ENCODE measurements around the gene SLC25A13.
"Not testable (repeated sequence)": the region's sequence is repeated elsewhere in the genome, so short reads cannot be mapped to it uniquely, and the experiment has no call there.

SLC25A13 gene, protein sequence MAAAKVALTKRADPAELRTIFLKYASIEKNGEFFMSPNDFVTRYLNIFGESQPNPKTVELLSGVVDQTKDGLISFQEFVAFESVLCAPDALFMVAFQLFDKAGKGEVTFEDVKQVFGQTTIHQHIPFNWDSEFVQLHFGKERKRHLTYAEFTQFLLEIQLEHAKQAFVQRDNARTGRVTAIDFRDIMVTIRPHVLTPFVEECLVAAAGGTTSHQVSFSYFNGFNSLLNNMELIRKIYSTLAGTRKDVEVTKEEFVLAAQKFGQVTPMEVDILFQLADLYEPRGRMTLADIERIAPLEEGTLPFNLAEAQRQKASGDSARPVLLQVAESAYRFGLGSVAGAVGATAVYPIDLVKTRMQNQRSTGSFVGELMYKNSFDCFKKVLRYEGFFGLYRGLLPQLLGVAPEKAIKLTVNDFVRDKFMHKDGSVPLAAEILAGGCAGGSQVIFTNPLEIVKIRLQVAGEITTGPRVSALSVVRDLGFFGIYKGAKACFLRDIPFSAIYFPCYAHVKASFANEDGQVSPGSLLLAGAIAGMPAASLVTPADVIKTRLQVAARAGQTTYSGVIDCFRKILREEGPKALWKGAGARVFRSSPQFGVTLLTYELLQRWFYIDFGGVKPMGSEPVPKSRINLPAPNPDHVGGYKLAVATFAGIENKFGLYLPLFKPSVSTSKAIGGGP

GRCh38 chr7:96321658-96322372 lies at the start of gene SLC25A13:
TSS of gene SLC25A13 (minus strand) at chr7:96322098. CDS start at chr7:96321956, 142 bp downstream.
- peak; percentile 36 to 53 for DNase-seq (ENCODE audit: low read depth in 2 of 2)

DNA sequence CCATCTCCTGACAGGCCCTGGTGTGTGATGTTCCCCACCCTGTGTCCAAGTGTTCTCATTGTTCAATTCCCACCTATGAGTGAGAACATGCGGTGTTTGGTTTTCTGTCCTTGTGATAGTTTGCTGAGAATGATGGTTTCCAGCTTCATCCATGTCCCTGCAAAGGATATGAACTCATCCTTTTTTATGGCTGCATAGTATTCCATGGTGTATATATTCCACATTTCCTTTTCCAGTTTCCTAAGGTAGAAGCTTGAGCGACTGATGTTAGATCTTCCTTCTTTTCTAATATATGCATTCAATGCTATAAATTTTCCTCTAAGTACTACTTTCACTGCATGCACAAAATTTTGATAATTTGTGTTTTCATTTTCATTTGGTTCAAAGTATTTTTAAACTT lies 44.0 kb upstream of the SLC25A13 start:
- DNase-seq (ENCODE audit: low read depth in 2 of 2), result not testable (repeated sequence)

DNA sequence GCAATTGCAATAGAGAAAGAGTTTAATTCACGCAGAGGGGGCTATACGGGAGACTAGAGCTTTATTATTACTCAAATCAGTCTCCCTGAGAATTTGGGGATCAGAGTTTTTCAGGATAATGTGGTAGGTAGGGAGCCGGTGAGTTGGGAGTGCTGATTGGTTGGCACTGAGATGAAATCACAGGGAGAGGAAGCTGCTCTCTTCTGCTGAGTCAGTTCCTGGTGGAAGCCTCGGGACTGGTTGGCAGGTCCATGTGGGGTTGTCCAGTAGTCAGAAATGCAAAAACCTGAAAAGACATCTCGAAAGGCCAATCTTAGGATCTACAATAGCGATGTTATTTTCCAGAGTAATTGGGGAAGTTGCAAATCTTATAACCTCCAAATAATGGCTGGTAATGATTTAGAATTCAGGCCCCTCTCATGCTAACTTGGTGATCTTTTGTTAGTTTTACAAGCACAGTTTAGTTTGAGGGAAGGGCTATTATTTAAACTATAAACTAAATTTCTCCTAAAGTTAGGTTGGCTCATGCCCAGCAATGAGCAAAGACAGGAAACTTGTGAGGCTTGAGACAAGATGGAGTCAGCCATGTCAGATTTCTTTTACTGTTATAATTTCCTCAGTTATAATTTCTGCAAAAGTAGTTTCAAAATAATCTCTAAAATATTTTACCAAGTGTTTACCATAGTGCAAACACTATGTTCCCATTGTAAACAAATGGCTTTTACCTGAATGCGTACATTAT lies 39.4 kb upstream of the SLC25A13 start:
- no peak for DNase-seq (ENCODE audit: low read depth in 2 of 2)

DNA sequence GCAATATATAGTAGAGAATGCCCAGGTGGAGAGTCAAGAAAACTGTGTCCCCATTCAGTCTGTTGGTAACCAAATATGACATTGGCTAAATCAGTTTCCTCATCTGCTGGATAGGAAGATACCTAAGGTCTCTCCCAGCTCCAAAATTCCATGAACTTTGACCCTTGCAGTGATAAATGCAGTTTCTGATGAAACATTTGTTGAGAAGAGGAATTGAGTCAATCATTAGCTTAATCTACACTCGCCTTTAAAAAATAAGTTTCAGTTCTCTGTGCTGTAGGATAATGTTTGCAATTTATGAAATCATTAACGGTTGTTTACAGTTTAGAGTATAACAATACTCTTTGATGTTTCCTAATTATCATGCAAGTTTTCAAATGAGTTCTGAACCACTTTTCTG lies 38.0 kb upstream of the SLC25A13 start:
- DNase-seq (ENCODE audit: low read depth in 2 of 2), result no peak

DNA sequence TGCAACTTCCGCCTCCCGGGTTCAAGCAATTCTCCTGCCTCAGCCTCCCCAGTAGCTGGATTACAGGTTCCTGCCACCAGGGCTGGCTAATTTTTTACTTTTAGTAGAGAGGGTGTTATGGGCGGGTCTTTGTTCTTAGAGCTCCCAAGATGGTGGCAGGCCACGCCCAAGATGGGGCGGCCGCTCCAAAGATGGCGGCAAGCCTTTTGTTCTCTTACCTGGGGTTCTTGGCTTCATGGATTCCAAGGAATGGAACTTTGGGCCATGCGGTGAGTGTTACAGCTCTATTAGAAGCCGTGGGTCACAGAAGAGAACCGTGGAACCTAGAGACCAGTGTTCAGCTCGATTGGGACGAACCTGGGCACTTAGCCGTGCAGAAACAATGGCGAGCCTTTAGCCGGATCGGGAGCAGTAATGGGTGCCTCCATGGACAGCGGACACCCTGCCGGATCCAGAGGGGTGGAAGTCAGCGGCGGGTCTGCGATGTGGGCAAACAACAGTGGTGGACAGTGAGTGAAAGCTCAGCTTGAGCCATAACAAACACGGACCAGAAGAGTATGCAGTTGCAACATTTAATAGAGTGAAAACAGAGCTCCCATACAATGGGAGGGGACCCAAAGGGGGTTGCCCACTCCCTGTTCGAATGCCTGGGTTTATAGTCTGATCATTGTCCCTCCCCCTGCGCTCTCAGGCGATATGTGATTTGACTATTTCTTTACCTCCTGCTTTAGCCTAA lies 36.5 kb upstream of the SLC25A13 start:
- not testable (repeated sequence) for DNase-seq (ENCODE audit: low read depth in 2 of 2)

- DNase-seq (ENCODE audit: low read depth in 2 of 2), result no peak
Observed at GRCh38 chr7:96355990-96356506, 34.1 kb upstream of the SLC25A13 start.

- DNase-seq (ENCODE audit: low read depth in 2 of 2), result no peak
Observed at GRCh38 chr7:96354881-96355280, 33.0 kb upstream of the SLC25A13 start.

DNA sequence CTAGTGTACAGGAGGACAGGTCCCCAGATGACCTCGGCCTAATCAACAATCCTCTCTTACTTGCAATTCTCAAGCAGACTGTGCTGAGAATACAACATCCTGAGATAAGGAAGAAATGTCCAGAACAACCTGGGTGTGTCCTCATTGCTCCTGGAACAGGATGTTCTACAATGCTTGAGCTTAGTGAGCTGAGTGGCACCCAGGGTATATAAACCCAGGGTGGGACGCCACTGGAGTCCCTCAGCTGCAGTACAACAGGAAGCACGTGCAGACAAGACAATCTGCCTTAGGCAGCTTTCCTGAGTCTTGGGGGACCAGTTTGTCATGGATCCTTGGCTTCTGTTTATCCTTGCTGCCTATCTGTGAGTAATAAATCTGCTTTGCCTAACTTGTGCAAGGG lies 27.7 kb upstream of the SLC25A13 start:
- no peak for DNase-seq (ENCODE audit: low read depth in 2 of 2)

- no peak for DNase-seq (ENCODE audit: low read depth in 2 of 2)
Observed at GRCh38 chr7:96347471-96347870, 25.6 kb upstream of the SLC25A13 start.

- no peak for DNase-seq (ENCODE audit: low read depth in 2 of 2)
Observed at GRCh38 chr7:96346293-96346953, 24.5 kb upstream of the SLC25A13 start.

DNA sequence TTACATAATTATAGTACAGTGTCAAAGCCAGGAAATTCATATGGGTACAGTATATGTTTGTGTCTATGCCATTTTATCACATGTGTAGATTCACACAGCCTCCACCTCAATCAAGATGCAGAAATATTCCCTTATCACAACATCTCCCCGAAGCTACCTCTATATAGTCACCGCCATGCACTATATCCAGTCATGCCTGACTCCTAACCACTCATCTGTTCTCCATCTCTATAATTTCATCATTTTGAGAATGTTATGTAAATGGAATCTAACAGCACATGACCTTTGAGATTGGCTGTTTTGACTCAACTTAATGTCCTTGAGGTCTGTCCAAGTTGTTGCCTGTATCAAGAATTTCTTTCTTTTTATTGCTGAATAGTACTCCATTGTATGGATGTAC lies 22.3 kb upstream of the SLC25A13 start:
- DNase-seq (ENCODE audit: low read depth in 2 of 2), result no peak

DNA sequence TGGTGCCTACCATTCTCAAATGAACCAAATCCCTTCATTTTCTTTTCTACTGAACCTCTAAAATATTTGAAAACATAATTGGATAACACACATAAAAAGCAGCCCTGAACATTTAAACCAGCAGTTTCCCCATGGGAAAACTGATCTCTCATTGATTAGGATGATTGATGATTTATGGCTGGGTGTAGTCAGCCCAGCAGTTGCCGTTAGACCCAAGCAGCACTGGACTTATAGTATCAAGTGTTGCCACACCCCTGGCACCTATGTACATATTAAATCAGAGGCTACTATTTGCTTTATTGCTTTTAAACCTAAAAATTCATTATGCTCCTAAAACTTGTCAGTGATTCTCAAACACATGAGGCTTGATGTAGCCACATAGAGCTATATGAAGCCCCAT lies 20.2 kb upstream of the SLC25A13 start:
- no peak for DNase-seq (ENCODE audit: low read depth in 2 of 2)

DNA sequence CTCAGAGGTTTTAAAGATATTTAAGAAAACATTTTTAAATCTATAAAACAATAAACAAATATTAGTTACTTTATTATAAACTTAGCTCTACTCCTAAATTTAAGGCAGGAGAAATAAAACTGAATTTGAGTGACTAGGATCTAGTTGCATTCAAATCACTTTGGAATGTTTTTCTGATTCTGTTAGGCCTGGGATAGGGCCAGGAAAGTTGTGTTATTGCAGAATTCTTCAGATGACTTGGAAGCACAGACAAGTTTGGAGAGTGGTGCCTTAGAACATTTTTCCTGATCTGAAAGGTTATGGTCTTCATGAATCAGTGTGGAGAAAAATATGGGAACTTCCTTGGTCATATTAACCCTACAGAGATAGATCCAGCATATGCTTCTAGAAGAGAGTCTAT lies 15.6 kb upstream of the SLC25A13 start:
- DNase-seq (ENCODE audit: low read depth in 2 of 2), result no peak

DNA sequence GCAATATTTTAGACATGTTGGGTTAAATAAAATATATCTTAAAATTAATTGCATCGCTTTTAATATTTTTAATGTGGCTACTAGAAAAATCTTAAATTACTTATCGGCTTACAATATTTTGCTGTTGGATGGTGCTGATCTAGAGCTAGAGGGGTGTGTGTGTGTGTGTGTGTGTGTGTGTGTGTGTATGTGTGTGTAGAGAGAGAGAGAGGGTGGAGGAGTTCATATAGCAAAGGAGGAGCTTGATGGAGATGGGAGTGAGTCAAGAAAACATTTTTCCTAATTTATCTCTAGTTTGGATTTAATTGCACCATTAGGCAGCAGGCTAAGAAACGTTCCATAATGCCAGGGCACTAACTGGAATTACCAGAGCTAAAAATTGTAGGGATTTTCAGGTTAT lies 10.4 kb upstream of the SLC25A13 start:
- DNase-seq (ENCODE audit: low read depth in 2 of 2), result no peak

DNA sequence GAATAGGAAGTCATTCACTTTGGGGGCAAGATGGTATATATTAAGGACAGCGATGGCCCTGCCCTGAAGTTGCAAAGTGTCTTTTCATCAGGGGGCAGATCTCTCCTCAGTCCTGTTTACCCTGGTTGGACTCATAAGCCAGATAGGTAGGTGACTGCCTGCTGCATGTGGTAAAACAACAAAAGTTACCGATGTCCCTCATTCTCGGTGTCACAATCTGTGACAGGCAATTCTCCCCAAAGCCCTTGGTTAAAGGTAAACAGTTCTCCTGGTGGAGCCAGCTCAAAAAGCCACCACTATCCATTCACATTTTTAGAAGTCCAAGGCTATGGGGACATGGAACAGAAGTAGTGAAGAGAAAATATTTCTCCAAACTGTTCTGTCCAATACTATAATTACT lies 9.9 kb upstream of the SLC25A13 start:
- no peak for DNase-seq (ENCODE audit: low read depth in 2 of 2)

DNA sequence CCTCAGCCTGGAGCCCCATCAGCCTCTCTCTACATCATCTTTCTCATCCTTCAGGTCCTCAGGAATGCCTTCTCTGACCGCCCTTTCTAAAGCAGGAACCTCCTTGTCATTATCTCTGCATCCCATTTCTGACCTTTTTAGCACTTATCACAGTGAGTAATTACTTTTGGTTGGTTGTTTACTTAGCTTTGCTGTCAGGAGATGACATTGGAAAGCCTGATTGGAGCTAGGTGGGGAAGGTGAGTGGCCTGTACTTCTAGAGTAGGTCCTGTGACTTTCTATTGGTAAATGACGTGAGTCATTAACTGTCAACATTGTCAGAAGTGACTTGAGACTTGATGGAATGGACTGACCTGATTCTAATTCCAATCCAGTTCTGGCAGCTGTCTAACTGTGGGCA lies 9.3 kb upstream of the SLC25A13 start:
- no peak for DNase-seq (ENCODE audit: low read depth in 2 of 2)

DNA sequence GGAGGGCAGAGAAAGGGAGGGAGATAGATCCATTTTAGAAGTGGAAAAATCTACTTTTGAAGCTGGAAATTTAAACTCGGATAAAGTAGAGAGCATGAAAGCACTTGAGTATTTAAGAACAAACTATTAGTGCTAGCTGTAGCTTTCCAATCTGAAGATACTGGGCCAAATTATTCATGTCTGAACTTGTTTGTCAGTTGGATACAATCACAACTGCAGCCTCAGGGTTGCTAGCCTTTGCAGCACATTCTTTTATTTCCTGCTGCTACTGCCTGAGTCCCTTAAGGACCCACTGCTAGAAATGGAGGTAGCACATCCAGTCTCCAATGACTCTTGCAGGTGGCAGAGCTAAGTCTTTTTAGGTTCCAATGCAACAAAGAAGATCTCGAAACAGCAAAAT lies 8.3 kb upstream of the SLC25A13 start:
- DNase-seq (ENCODE audit: low read depth in 2 of 2), result no peak

GRCh38 chr7:96329241-96329640 lies 7.3 kb upstream of the SLC25A13 start:
- no peak for DNase-seq (ENCODE audit: low read depth in 2 of 2)

- no peak for DNase-seq (ENCODE audit: low read depth in 2 of 2)
Observed at GRCh38 chr7:96328016-96328415, 6.1 kb upstream of the SLC25A13 start.

GRCh38 chr7:96327429-96327828 lies 5.5 kb upstream of the SLC25A13 start:
- no peak for DNase-seq (ENCODE audit: low read depth in 2 of 2)

All from stimulated activated CD4-positive, alpha-beta T cell treated with anti-CD3 and anti-CD28 coated beads, Interleukin-1b, Interleukin-23, amount 100 ng/mL, for 4 hours (primary cell).